GM19452 (cell line): ENCODE measurements around the gene UBE2G2.
A peak's percentile ranks its signal among the peaks of the same experiment; 100 is the strongest.

Experiments used
- ATAC-seq: cut with Tn5 transposase; IDR thresholded peaks from one replicate; pipeline ENCODE4 v1.9.1; 2021; ENCODE audit not compliant: unreplicated experiment

UBE2G2 gene

GRCh38 chr21:44816761-44817505 lies 15.3 kb upstream of the UBE2G2 start:
- ATAC-seq, result peak; percentile 24

DNA sequence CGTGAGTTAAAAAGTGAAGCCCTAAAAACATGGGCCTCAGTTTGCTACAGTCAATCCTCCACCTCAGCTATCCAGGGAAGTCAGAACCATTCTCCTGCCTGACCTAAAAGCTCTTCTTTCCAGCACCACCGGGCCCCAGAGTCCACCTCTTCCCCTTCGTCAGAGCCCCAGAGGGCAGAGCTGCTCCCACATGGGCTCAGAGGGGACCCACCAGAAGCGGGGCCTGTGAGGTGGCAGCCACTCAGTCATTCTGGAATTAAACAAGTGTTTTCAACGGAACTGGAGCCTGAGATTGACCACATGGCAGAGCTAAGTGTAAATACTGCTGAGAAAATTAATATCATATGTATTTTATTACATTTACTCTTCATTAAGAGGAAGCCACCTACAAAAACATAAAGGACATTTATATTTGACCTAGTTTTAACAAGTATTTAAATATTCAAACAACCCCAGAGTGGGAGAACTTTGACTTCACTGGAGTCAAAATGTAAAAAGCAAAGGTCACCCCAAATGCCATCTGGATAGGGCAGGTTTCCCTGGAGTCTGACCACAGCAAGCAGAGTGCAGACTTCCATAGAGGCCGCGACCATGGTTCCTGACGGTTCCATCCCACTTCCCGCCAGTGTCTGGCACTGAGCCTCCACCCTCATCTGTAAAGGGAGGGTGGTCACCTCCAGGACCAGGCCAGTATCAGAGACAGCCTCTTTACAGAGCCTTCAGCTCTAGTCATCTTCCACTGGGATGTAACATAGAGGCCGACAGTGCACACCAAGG lies 14.4 kb upstream of the UBE2G2 start:
- ATAC-seq, result no peak

- no peak for ATAC-seq
Observed at GRCh38 chr21:44815225-44815624, 13.6 kb upstream of the UBE2G2 start.

DNA sequence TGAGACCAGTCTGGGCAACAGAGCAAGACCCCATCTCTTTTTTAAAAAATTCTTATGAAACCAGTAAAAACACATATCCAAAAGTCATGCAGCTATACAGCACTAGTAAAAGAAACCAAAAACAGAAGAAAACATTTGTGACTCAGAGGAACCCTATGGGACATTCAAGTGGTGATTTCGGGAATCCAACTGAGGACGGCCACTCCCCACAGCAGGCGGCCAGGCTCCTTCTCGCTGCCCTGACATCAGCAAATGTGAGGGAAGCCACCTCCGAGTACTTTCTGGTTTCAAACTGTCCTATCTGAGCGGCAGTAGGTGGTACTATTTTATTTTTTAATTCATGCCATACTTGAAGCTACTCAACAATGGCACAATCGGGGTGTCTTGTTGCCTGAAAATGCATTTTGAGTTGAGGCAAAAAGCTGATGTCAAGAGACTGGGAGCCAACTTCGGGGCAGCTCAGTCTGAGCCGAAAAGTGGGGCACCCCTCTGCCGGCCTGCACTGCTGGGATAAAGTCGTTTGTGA lies 12.9 kb upstream of the UBE2G2 start:
- ATAC-seq, result no peak

- no peak for ATAC-seq
Observed at GRCh38 chr21:44813727-44814126, 12.1 kb upstream of the UBE2G2 start.

DNA sequence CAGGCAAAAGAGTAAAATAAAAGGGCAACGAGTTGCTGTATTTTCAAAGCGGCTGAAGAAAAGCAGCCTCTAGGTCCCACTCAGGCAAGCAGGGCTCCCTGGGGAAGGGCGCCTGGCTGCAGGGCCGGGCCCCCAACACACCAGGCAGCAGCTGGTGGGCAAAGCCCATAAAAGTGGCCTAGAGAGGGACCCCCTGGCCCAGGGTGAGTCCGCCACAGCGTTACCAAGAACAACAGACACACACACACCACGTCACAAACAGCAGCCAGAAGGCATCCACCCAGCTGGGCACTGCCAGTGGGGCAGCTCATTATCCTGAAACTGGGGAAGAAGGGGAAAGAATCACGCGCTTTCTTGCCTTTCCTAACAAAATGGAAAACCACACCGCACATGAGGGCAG lies 11.5 kb upstream of the UBE2G2 start:
- ATAC-seq, result no peak

DNA sequence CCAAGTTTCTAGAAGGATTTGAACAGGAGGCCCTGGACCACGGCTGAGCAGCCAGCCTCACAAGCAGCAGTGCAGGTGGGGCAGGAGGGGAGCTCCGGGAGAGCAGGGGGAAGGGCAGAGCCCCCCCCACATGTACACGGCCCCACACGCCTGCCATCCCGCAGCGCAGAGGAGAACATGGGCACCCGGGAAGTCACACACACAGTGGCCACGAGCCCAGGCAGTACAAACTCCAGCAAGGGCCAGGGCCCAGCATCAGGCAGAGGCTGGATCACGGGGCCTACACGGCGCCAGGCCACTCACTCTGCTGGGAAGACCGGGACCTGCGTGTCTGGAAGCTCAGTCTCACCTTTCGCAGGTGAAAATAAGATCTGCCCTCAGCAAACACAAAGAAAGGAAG lies 11.0 kb upstream of the UBE2G2 start:
- ATAC-seq, result no peak

DNA sequence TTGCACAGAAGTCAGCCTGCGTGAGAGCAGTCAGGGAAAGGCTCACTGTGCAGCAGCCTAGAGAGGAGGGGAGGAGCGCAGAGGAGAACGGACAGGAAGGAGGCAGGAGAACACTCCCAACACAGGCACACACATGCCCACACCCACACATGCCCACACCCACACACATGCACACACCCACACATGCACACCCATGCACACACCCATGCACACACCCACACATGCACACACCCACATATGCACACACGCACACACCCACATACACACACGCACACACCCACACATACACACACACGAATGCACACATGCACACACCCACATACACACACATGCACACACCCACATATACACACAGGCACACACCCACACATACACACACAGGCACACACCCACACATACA lies 9.2 kb upstream of the UBE2G2 start:
- no peak for ATAC-seq

GRCh38 chr21:44805859-44806258 lies 4.2 kb upstream of the UBE2G2 start:
- ATAC-seq, result no peak

GRCh38 chr21:44805226-44805625 lies 3.6 kb upstream of the UBE2G2 start:
- no peak for ATAC-seq

- ATAC-seq, result no peak
Observed at GRCh38 chr21:44804762-44805161, 3.1 kb upstream of the UBE2G2 start.

DNA sequence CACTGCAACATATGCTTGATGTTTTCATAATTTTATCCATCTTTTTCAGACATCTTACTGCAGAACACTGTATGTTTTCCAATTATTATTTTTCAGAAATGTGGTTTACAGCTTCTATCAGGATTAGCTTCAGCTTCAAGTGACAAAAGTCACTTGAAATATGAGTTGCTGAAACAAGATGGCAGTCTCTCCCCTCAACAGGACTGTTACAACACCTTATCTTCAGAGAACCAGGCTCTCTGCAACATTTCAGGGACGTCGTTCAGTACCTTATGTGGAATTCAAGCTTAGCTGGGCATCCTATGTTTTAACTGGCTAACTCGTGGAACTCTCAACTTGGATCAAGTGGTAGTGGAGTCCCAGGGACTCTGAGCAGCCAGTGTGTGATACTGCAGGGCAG lies 2.0 kb upstream of the UBE2G2 start:
- ATAC-seq, result no peak

- no peak for ATAC-seq
Observed at GRCh38 chr21:44802396-44803153, 955 bp upstream of the UBE2G2 start.

DNA sequence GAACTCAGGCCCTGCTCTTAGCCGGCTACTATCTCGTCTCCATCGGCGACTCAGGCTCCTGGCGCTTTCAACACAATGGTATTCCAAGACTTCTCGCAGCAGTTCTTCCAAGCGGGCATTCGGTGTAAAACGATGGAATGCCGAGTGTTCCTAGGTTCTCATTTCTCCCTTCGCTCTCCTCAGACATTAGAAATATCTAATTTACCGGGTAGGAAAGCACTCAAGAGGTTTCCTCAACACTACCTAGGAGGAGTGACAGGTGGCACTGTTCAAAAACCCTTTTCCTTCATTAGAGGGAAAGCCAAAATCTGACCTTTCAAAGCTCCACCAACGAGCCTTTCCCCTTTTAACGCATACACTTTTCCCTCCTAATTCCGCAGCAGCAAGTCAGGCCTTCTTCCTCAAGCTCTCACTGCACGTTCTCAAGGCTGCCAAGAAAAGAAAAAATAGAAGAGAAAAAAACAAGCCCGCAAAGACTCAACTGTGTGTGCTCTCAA lies 601 bp downstream of the UBE2G2 start:
- ATAC-seq, result no peak

DNA sequence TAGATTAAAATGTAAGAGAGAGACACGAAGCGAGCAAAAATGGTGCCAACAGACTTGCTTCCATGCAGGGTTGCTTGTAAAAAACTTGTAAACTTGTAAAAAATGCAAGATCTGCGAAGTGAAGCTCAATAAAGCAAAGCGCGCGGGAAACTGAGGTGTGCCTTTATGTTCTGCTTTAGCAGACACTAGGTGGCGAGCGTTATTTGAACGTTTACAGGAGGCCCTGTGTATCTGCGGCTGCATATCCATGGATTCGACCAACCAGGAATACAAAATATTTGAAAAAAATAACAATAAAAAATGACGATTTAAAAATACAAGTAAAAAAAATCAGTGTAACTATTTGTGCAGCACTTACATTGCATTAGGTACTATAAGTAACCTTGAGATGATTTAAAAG lies 1.5 kb downstream of the UBE2G2 start:
- ATAC-seq, result no peak

DNA sequence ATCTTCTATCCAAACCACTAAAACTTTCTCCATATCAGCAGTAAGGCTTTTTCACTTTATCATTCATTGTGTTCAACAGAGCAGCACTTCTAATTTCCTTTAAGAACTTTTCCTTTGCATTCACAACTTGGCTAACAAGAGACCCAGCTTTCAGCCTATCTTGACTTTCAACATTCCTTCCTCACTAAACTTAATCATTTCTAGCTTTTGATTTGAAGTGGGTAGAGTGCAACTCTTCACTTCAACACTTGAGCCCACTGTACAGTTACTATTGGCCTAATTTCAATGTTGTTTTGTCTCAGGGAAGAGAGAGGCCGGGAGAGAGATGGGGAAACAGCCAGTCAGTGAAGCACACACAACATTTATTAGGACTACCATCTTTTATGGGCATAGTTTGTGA lies 2.0 kb downstream of the UBE2G2 start:
- ATAC-seq, result no peak

- ATAC-seq, result no peak
Observed at GRCh38 chr21:44797775-44798174, 3.8 kb downstream of the UBE2G2 start.

DNA sequence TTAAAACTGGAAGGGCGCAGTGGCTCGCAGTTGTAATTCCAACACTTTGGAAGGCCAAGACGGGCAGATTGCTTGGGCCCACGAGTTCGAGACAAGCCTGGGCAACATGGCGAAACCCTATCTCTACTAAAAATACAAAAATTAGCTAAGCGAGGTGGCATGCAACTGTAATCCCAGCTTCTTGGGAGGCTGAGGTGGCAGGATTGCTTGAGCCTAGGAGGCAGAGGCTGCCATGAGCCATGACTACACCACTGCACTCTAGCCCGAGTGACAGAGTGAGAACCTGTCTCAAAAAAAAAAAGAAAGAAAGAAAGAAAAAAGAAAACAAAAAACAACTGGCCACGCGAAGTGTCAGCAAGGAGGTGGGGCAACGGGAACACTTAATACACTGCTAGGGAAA lies 6.3 kb downstream of the UBE2G2 start:
- no peak for ATAC-seq

- no peak for ATAC-seq
Observed at GRCh38 chr21:44793592-44794374, 7.8 kb downstream of the UBE2G2 start.

DNA sequence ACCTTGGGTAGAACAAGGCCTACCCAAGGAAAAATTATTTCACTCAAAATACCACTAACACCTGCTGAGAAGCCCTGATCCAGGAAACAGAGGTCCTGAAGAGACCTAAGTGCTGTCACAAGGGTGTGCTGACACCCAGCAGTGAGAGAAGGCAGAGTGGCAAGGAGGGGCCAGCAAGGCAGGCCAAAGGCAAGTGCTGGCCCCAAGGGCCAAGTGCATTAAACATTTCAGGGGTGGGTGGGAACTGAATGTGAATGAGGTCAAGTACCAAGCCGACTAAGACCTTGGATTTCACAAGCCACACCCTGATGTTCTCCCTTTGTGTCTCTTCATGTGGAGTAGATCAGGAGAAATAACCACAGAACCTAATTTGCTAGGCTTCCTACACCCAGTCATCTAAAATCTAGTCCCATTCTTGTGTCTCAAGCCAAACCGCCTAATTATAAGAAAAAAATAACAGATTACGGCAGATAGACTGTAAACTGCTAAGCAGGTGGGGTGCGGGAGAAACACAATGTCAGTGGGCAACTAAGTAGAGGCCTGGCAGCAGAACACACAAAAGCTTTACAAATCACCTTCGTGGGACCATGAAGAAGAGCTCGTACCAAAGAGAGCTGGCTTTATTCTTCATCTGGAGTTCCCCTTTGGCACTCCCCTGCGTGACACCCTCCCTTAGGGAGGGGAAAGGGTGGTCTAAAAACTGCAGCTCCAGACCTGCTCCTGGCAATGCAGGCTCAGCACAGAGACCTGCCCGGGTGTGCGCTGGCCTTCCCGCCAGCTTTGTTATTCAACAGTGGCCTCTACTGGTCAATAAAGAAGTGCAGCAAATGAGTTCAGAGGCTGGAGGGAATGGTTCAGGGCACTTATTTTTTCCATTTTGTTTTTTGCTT lies 8.7 kb downstream of the UBE2G2 start:
- ATAC-seq, result peak; percentile 61
